Measurements from ENCODE around the gene PLEKHG3.

DNA sequence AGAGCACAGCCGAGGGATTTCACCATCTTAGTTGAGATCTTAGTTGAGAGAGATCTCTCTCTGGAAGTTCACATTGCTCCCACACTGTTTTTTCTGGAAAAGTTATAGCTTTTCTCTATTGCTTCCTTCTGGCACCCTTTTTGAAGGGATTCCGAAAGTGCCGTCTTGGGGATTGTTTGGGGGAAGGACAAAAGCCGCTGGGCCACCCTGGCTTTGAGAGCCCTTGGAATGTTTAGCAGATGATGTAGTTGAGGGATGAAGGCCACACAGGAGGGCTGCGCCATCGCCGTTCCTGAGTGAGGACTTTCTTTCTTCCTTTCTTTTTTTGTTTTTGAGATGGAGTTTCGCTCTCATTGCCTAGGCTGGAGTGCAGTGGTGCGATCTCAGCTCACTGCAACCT lies 17.7 kb downstream of the PLEKHG3 start:
- TF ChIP-seq, protein P1, sequence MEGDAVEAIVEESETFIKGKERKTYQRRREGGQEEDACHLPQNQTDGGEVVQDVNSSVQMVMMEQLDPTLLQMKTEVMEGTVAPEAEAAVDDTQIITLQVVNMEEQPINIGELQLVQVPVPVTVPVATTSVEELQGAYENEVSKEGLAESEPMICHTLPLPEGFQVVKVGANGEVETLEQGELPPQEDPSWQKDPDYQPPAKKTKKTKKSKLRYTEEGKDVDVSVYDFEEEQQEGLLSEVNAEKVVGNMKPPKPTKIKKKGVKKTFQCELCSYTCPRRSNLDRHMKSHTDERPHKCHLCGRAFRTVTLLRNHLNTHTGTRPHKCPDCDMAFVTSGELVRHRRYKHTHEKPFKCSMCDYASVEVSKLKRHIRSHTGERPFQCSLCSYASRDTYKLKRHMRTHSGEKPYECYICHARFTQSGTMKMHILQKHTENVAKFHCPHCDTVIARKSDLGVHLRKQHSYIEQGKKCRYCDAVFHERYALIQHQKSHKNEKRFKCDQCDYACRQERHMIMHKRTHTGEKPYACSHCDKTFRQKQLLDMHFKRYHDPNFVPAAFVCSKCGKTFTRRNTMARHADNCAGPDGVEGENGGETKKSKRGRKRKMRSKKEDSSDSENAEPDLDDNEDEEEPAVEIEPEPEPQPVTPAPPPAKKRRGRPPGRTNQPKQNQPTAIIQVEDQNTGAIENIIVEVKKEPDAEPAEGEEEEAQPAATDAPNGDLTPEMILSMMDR (IDR thresholded peaks at IDR 0.05): no peak
- TF ChIP-seq POLR2AphosphoS5 (IDR thresholded peaks at IDR 0.05; ENCODE audit: low read depth, low read length) (no peak), SIN3A (IDR thresholded peaks at IDR 0.05; ENCODE audit: borderline replicate concordance, insufficient read depth, low read depth, low read length) (no peak), REST (IDR thresholded peaks at IDR 0.05; ENCODE audit: insufficient read depth in 1 of 2, low read depth in 2 of 2, low read length in 1 of 2) (no peak), TCF7L2 (IDR thresholded peaks at IDR 0.05; ENCODE audit: low read depth, low read length) (no peak)
